GM12878 (cell line): ENCODE measurements around the gene NEB. TPM values are rescaled to one million over a fixed set of nuclear protein-coding genes. Genes with fewer than 3 reads are reported as not detected.

ENCODE experiments used
- ATAC-seq: fragments of 200-7000 bp; cut with Tn5 transposase; 3 replicates; pipeline ENCODE4 v1.9.1; 2020; ENCODE audit warnings: mild to moderate bottlenecking, moderate library complexity
- BruUV-seq: library from RNA; stranded (reverse); fragments of 400-500 nt; replicated peaks from 2 replicates; lab custom pipeline; 2021; lab: Mats Ljungman, UMichigan
- CTCF ChIA-PET: fragments of 300-600 bp; sonication (Branson Sonifier 250); formaldehyde crosslinking; extraction: SDS; loops from one replicate; lab custom pipeline; 2021; ENCODE audit warnings: inconsistent platforms; lab: Yijun Ruan, JAX
- POLR2A ChIA-PET: fragments of 350-600 bp; formaldehyde crosslinking; extraction: SDS; loops from one replicate; lab custom pipeline; 2021; ENCODE audit warnings: inconsistent platforms; lab: Charles Lee
- RAD21 ChIA-PET: fragments of 300-600 bp; sonication (Branson Sonifier 250); formaldehyde crosslinking; loops from one replicate; lab custom pipeline; 2023; ENCODE audit warnings: antibody characterized with exemption; ENCODE audit not compliant: unreplicated experiment; lab: Charles Lee
- SMC1A ChIA-PET: fragments of 300-600 bp; sonication (Branson Sonifier 250); formaldehyde crosslinking; loops from one replicate; lab custom pipeline; 2023; ENCODE audit not compliant: unreplicated experiment, uncharacterized antibody; lab: Charles Lee
- DNase-seq: peaks from one replicate; pipeline ENCODE4 v3.0.0-alpha.2; 2011; ENCODE audit warnings: low read depth, low spot score
- FAIRE-seq: peaks from 3 replicates; lab custom pipeline; 2011; peaks lifted over from hg19 to GRCh38; lab: Jason Lieb, UNC
- H2AFZ ChIP-seq: 2 replicates; pipeline ENCODE4 v1.6.0; 2011; ENCODE audit warnings: low read depth, low read length, control low read depth; ENCODE audit not compliant: control insufficient read depth
- H3K27ac ChIP-seq: 2 replicates; pipeline ENCODE4 v1.5.1; 2011; ENCODE audit warnings: control low read depth; ENCODE audit not compliant: control insufficient read depth, insufficient read depth
- H3K27me3 ChIP-seq, 2 experiments: replicated peaks in 1 of 2; 2 replicates each; pipeline versions ENCODE4 v1.6.0 to v1.6.1; 2011; ENCODE audit warnings: low read length in 1 of 2; ENCODE audit not compliant: control insufficient read depth in 2 of 2, insufficient read depth in 2 of 2
- H3K36me3 ChIP-seq, 2 experiments: 2 replicates each; pipeline ENCODE4 v1.5.1; 2011; ENCODE audit warnings: low read length in 1 of 2; ENCODE audit not compliant: control insufficient read depth in 2 of 2, insufficient read depth in 2 of 2
- H3K4me1 ChIP-seq: 2 replicates; pipeline ENCODE4 v1.6.1; 2011; ENCODE audit warnings: mild to moderate bottlenecking, low read length, moderate library complexity, mixed read lengths; ENCODE audit not compliant: control insufficient read depth, insufficient read depth
- H3K4me2 ChIP-seq: 2 replicates; pipeline ENCODE4 v1.6.0; 2011; ENCODE audit warnings: control low read depth; ENCODE audit not compliant: control insufficient read depth, insufficient read depth
- H3K4me3 ChIP-seq: fragments of 200-600 bp; sonication (generic); 2 replicates; pipeline ENCODE4 v1.5.1; 2016
- H3K79me2 ChIP-seq: 2 replicates; pipeline ENCODE4 v1.6.0; 2011; ENCODE audit warnings: low read length; ENCODE audit not compliant: control insufficient read depth, insufficient read depth
- H3K9ac ChIP-seq: 2 replicates; pipeline ENCODE4 v1.8.0; 2011; ENCODE audit warnings: low read length, control low read depth, mixed read lengths; ENCODE audit not compliant: control insufficient read depth, insufficient read depth
- H3K9me3 ChIP-seq: replicated peaks from 3 replicates; pipeline ENCODE4 v1.5.1; 2011; ENCODE audit warnings: mild to moderate bottlenecking, low read length; ENCODE audit not compliant: control insufficient read depth, insufficient read depth
- H4K20me1 ChIP-seq: 2 replicates; pipeline ENCODE4 v1.6.0; 2011; ENCODE audit not compliant: control insufficient read depth, insufficient read depth
- BACH1 ChIP-seq: fragments of 450-650 bp; IDR thresholded peaks from 2 replicates; pipeline ENCODE4 v1.6.1; 2017; ENCODE audit warnings: mild to moderate bottlenecking, borderline replicate concordance
- CHD2 ChIP-seq: IDR thresholded peaks from 2 replicates; pipeline ENCODE4 v1.6.1; 2011; ENCODE audit warnings: low read depth, low read length, improper control_type of control experiment, borderline replicate concordance
- EP300 ChIP-seq, 2 experiments: fragments of 150-350 bp in 1 of 2; IDR thresholded peaks; 2 replicates each; pipeline ENCODE4 v1.6.1; 2011 to 2012; ENCODE audit warnings: low read depth in 2 of 2, low read length in 2 of 2, borderline replicate concordance in 1 of 2, improper control_type of control experiment in 1 of 2, inconsistent platforms in 1 of 2; ENCODE audit not compliant: control insufficient read depth in 1 of 2
- NBN ChIP-seq: fragments of 450-650 bp; IDR thresholded peaks from 2 replicates; pipeline ENCODE4 v1.6.1; 2016
- PAX5 ChIP-seq: IDR thresholded peaks from 2 replicates; pipeline ENCODE4 v1.6.1; 2011; ENCODE audit warnings: low read depth, low read length, borderline replicate concordance
- ZNF217 ChIP-seq: fragments of 450-650 bp; IDR thresholded peaks from 2 replicates; pipeline ENCODE4 v1.6.1; 2017; ENCODE audit warnings: antibody characterized with exemption, mild to moderate bottlenecking
- WGBS: methylation state at CpG from one replicate; pipeline ENCODE4 v1.1.6; 2016; ENCODE audit warnings: low lambda C conversion rate; ENCODE audit not compliant: insufficient replicate concordance, insufficient coverage; ENCODE audit errors: missing lambda C conversion rate; 5-methylcytosine and 5-hydroxymethylcytosine counted together
- in situ Hi-C: fragments of 300-500 bp; cut with MboI; formaldehyde crosslinking; loops from 9 replicates; pipeline ENCODE4 v1.14.3; 2018; ENCODE audit warnings: mixed read lengths
- intact Hi-C: fragments of 100-400 bp; cut with micrococcal nuclease; formaldehyde crosslinking; loops from one replicate; pipeline ENCODE4 v1.14.2; 2022; ENCODE audit not compliant: unreplicated experiment
- polyA plus RNA-seq, 11 experiments: library from polyadenylated mRNA; depleted of rRNA in 4 of 11; unstranded in 6 of 11; stranded (reverse) in 5 of 11; fragments of >200 nt; fragmentation: Nextera tagmentation in 4 of 11; fragmentation: Illumina TruSeq in 1 of 11; extraction: Ambion mirVana in 4 of 11; extraction: Trizol in 1 of 11; gene quantifications; 1 replicate in 1 of 11; 2 replicates in 10 of 11; pipeline versions ENCODE4 v1.2.1 to v1.2.3, GENCODE V29; 2011 to 2016; ENCODE audit warnings: inconsistent platforms in 2 of 11, missing spikeins in 2 of 11, low read depth in 1 of 11
- total RNA-seq, 4 experiments: library from RNA; depleted of rRNA in 3 of 4; stranded (reverse); fragments of >200 nt in 3 of 4; fragmentation: Illumina TruSeq in 1 of 4; extraction: Trizol in 1 of 4; gene quantifications; 2 replicates each; pipeline versions ENCODE4 v1.2.1 to v1.2.3, GENCODE V29; 2013 to 2021

NEB gene
- total and polyA plus RNA-seq, 10 of the 15 experiments (the other 5 are each of a cell fraction or from before 2014, with no cell fraction given): 0.04 to 0.77 (median 0.12) TPM

GRCh38 chr2:151552287-151552686 is 182.0 kb downstream of the NEB start:
- Histone ChIP-seq H3K9ac (no peak overlapping the region), H3K27ac (no peak overlapping the region), H3K4me2 (no peak overlapping the region), H4K20me1 (no peaks in the 10 kb centered on the region), H3K36me3 (no peaks in the 10 kb centered on the region), H3K9me3 (no peaks in the 10 kb centered on the region), H3K79me2 (no peaks in the 10 kb centered on the region), H3K27me3 (no peaks in the 10 kb centered on the region; a peak in 2 of 4 replicates), H3K4me3 (no peak overlapping the region), H2AFZ (no peak overlapping the region), H3K4me1 (no peaks in the 10 kb centered on the region)
- POLR2A ChIA-PET: no interaction called here
- RAD21 ChIA-PET: no interaction called here
- SMC1A ChIA-PET: no interaction called here
- FAIRE-seq (no peak), ATAC-seq (no peak), DNase-seq (no peak)
- no peak for TF ChIP-seq EP300 (IDR thresholded peaks at IDR 0.05; ENCODE audit: borderline replicate concordance in 1 of 2, control insufficient read depth in 1 of 2, low read depth in 2 of 2, low read length in 2 of 2)
- TF ChIP-seq NBN: no peak
- TF ChIP-seq CHD2: no peak
- intact Hi-C loops: no loop called here
- 27% methylated on average over 5 of the region's 5 CpGs for WGBS
- CTCF ChIA-PET: no interaction called here
- BruUV-seq: no TSS peak
- in situ Hi-C loops: no loop called here

DNA sequence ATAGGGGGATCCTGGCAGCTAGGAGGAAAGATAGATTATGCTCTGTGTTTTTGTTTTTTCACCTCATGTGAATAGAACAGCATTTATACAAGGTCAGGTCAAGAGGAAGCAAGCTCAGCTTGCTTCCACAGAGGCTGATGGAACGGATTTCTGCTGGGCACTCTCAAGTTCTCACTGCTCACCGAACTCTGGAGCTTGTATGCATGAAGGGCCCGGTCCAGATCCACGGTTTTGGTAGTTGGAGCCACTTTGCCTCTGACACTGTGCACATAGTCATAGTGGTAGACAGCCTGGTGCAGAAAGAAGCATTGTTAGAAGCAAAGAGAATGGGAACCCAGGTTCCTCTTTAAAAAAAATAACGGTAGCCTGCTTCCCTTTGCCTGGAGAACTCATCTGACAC is 182.7 kb downstream of the NEB start:
- Histone ChIP-seq H3K9me3 (no peaks in the 10 kb centered on the region), H3K4me3 (no peak overlapping the region), H3K27me3 (no peaks in the 10 kb centered on the region; a peak in 2 of 4 replicates), H3K4me2 (no peak overlapping the region), H3K27ac (no peak overlapping the region), H4K20me1 (no peaks in the 10 kb centered on the region), H3K36me3 (no peaks in the 10 kb centered on the region), H2AFZ (no peak overlapping the region), H3K79me2 (no peaks in the 10 kb centered on the region), H3K4me1 (no peaks in the 10 kb centered on the region), H3K9ac (no peak overlapping the region)
- ATAC-seq (no peak), FAIRE-seq (no peak), DNase-seq (no peak)
- intact Hi-C loops: no loop called here
- 33% methylated on average over 5 of the region's 5 CpGs for WGBS
- in situ Hi-C loops: no loop called here
- CTCF ChIA-PET: interaction anchor here (0.9 kb wide), 1 partner anchor 473 kb away, joined by 3 read pairs; no protein-coding TSS in a partner anchor
- SMC1A ChIA-PET: no interaction called here
- no peak for TF ChIP-seq ZNF217
- TF ChIP-seq BACH1: no peak
- no peak for TF ChIP-seq PAX5
- RAD21 ChIA-PET: no interaction called here
- POLR2A ChIA-PET: interaction anchor here (0.5 kb wide), 1 partner anchor 390 kb away, joined by 9 read pairs; no protein-coding TSS in a partner anchor
- BruUV-seq: no TSS peak
